Neural crest cell (in vitro differentiated cells): Measurements from ENCODE around the gene UBE2O. TPM values are rescaled to one million over a fixed set of nuclear protein-coding genes. Genes with fewer than 3 reads are reported as not detected.
A peak's percentile ranks its signal among the peaks of the same experiment; 100 is the strongest.

Source experiments
- DNase-seq: peaks from one replicate; pipeline ENCODE4 v3.0.0; 2021; ENCODE audit warnings: low read depth, mixed read lengths, low spot score
- H3K27ac Mint-ChIP-seq: one replicate; pipeline ENCODE4 v1.8.0; 2021; ENCODE audit warnings: mild to moderate bottlenecking, mixed read lengths; ENCODE audit not compliant: unreplicated experiment
- H3K27me3 Mint-ChIP-seq: 2 replicates; pipeline ENCODE4 v1.8.0; 2021; ENCODE audit warnings: low read depth, mild to moderate bottlenecking, mixed read lengths
- H3K36me3 Mint-ChIP-seq: 2 replicates; pipeline ENCODE4 v1.8.0; 2021; ENCODE audit warnings: low read depth, mild to moderate bottlenecking, mixed read lengths
- H3K4me1 Mint-ChIP-seq: 2 replicates; pipeline ENCODE4 v1.8.0; 2021; ENCODE audit warnings: mixed read lengths
- H3K4me3 Mint-ChIP-seq: one replicate; pipeline ENCODE4 v1.8.0; 2021; ENCODE audit warnings: mild to moderate bottlenecking, mixed read lengths
- H3K9me3 Mint-ChIP-seq: 2 replicates; pipeline ENCODE4 v1.8.0; 2021; ENCODE audit warnings: mixed read lengths
- total RNA-seq: library from RNA; stranded (reverse); gene quantifications from 2 replicates; pipeline ENCODE4 v1.2.1, GENCODE V29; 2021
- TF ChIP-seq, protein P1 (sequence below): fragments of 200-600 bp; sonication (generic); conservative IDR thresholded peaks from 2 replicates; pipeline ENCODE4 v1.5.0; 2021; ENCODE audit warnings: antibody characterized with exemption, mild to moderate bottlenecking

The UBE2O gene
- total RNA-seq, 1 donor from 2014 or later = 71.4 TPM

DNA sequence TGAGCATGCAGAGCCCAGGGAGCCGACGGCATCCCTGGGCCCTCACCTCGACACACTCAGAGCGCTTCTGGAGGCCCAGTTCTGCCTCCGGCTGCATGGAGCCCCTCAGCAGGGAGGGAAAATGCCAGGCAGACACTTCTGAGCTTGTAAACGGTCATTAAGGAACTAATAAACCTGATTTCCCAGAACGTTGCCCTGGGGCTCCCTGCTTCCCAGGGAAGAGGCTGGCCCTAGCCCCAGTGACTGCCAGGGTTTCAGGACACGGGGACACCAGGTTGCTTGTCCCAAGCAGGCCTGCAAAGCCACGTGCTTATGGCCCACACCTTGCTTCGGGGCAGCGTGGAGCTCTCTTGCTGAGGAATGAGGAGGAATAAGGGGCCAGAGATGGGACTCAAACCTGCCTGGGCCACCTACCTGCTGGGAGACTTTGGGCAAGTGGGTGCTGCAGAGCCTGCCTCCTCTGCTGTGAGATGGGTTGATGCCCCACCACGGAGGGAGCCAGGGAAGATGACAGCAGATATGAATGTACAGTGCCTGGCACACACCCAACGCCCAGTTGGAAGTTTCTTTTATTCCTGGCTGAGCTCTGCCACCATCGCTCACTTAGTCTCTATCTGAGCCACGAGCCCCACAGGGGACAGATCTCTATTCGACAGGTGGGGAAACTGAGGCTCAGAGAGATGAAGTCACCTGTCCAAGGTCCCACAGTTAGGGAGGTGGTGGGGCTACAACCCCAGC lies 42.9 kb upstream of the UBE2O start:
- TF ChIP-seq, protein P1, sequence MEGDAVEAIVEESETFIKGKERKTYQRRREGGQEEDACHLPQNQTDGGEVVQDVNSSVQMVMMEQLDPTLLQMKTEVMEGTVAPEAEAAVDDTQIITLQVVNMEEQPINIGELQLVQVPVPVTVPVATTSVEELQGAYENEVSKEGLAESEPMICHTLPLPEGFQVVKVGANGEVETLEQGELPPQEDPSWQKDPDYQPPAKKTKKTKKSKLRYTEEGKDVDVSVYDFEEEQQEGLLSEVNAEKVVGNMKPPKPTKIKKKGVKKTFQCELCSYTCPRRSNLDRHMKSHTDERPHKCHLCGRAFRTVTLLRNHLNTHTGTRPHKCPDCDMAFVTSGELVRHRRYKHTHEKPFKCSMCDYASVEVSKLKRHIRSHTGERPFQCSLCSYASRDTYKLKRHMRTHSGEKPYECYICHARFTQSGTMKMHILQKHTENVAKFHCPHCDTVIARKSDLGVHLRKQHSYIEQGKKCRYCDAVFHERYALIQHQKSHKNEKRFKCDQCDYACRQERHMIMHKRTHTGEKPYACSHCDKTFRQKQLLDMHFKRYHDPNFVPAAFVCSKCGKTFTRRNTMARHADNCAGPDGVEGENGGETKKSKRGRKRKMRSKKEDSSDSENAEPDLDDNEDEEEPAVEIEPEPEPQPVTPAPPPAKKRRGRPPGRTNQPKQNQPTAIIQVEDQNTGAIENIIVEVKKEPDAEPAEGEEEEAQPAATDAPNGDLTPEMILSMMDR = no peak
- Mint-ChIP-seq H3K9me3 (no peaks in the 10 kb centered on the region), H3K27ac (no peak overlapping the region), H3K4me1 (peaks cover 22% of the 10 kb centered on the region), H3K36me3 (no peaks in the 10 kb centered on the region), H3K4me3 (no peak overlapping the region), H3K27me3 (peaks cover 35% of the 10 kb centered on the region)
- no peak for DNase-seq

DNA sequence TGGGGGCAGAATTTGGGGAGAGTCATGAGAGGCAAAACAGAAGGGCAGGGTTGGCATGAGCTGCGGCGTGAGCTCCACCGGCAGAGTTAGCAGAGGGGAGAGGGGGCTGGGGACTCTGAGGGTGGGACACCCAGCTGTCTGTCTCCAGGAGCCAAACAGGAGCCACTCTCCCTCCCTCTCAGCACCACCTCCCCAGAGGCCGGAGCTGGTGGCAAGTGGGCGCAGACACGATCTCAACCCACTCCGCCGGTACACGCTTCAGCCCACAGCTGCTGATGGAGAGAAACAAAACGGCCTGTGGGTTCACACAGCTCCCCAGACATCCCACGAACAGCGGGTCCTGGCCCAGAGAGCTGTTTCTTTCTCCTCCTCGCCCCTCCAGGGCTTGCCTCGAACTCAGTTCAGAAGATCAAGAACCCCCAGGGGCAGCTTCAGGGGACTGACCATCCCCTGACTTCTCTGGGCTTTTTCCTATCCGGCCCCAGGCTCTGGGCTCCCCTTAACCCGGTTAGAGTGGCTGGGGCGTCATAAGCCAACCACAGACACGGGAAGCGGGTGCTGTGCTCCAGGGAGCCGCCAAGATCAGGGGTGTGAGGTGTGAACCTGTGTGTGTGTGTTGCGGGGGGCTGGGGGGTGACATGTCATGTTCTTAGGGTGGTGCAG lies 40.7 kb upstream of the UBE2O start:
- Mint-ChIP-seq H3K36me3 (no peaks in the 10 kb centered on the region), H3K9me3 (no peaks in the 10 kb centered on the region), H3K27me3 (peaks cover 14% of the 10 kb centered on the region), H3K4me3 (no peak overlapping the region), H3K27ac (no peak overlapping the region), H3K4me1 (peaks cover 19% of the 10 kb centered on the region)
- DNase-seq = no peak
- TF ChIP-seq, protein P1 = no peak

DNA sequence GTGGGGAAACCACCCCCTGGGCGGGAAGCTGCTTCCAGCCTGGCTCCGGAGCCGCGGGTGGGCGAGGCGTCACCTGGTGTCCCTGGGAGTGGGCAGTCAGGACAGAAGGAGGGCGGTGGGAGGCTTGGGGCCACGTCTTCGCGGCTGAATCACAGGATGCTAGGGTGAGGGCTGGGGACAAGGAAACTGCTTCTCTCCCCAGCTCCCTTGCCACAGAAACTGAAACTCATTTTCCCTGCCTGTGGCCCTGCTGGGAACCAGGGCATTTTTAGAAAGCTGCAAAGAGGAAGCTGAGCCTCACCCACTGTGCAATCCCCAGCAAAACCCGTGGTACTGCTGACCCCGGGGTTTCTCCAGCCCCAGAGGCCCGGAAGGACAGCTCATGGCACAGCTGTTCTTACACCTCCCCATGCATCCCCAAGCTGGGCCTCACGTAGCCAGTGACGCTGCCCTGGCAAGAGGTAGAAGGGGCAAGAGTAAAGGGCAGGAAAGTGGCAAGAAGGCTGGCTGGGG lies 40.1 kb upstream of the UBE2O start:
- Mint-ChIP-seq H3K9me3 (no peaks in the 10 kb centered on the region), H3K27ac (peak overlapping the region; percentile 19), H3K27me3 (peaks cover 8% of the 10 kb centered on the region), H3K4me3 (no peak overlapping the region), H3K36me3 (no peaks in the 10 kb centered on the region), H3K4me1 (peaks cover 14% of the 10 kb centered on the region)
- TF ChIP-seq, protein P1 = no peak
- DNase-seq = no peak

DNA sequence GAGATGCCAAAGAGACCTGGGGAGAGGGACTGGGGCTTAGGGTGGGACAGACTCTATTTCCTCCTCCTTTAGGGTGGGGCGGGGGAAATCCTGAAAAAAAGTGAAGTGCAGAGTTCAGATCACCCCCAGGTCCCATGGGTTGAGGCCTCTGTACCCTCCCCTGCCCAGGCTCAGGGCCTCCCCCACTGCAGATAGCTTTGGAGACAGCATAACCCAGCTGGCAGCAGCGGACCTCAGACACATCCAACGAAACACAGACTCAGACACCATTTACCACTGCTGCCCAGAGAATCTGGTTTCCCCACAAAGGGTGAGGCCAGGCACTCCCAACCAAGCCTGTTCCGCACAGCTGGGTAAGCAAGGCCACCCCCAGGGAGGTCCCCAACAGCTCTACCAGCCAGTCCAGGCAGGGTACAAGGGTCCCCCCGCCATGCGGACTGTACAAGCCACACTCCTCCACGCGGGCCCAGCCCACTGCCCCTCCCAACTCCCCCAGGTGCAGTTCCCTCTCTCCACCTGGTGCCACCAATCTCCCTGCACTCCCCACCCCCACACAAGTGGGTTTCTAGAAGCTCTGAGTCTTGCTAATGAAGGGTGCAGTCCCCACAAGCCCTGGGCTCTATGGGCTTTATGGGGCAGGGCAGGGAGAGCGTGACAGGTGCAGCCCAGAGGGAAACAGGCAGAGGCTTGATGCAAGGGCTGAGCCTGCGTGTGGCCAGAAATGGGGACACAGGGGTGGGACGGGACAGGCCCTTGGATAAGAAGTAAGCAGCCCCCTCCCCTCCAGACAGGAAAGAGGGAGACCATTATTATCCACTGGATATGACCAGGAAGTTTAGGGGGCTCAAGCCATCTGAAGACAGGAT lies 39.4 kb upstream of the UBE2O start:
- DNase-seq = no peak
- Mint-ChIP-seq H3K27ac (no peak overlapping the region), H3K27me3 (peaks cover 4% of the 10 kb centered on the region)

More for the DNA sequence above, 39.4 kb upstream of the UBE2O start:
- Mint-ChIP-seq H3K9me3 (no peaks in the 10 kb centered on the region), H3K4me1 (peaks cover 10% of the 10 kb centered on the region), H3K36me3 (no peaks in the 10 kb centered on the region), H3K4me3 (no peak overlapping the region)
- TF ChIP-seq, protein P1 = no peak
